Activated CD4-positive, alpha-beta T cell treated with anti-CD3 and anti-CD28 coated beads, Interleukin-2, amount 50 U/mL, for 1 hour (primary cell): ENCODE measurements around the gene HRK.

ENCODE experiments used
- DNase-seq: peaks from one replicate; pipeline ENCODE4 v3.0.0-alpha.2; 2020

The HRK gene

GRCh38 chr12:116864371-116865160, 16.7 kb downstream of the HRK start:
- DNase-seq = no peak

GRCh38 chr12:116863275-116863767, 17.9 kb downstream of the HRK start:
- DNase-seq = no peak

GRCh38 chr12:116862167-116862566, 19.1 kb downstream of the HRK start:
- DNase-seq = no peak

- peak; percentile 13 for DNase-seq
Measured at GRCh38 chr12:116861320-116861719, 19.9 kb downstream of the HRK start.

- no peak for DNase-seq
Measured at GRCh38 chr12:116860263-116860662, 21.0 kb downstream of the HRK start.

- no peak for DNase-seq
Measured at GRCh38 chr12:116859079-116859478, 22.2 kb downstream of the HRK start.

GRCh38 chr12:116856729-116857128, 24.5 kb downstream of the HRK start:
- no peak for DNase-seq

GRCh38 chr12:116855744-116856470, 25.3 kb downstream of the HRK start:
- DNase-seq = no peak

- DNase-seq = no peak
Measured at GRCh38 chr12:116853507-116853906, 27.7 kb downstream of the HRK start.

GRCh38 chr12:116852303-116852702, 28.9 kb downstream of the HRK start:
- DNase-seq = no peak

GRCh38 chr12:116849216-116849615, 32.0 kb downstream of the HRK start:
- no peak for DNase-seq

GRCh38 chr12:116843085-116843484, 38.2 kb downstream of the HRK start:
- no peak for DNase-seq

- DNase-seq = no peak
Measured at GRCh38 chr12:116839287-116839830, 41.9 kb downstream of the HRK start.

GRCh38 chr12:116838365-116838764, 42.9 kb downstream of the HRK start:
- no peak for DNase-seq

GRCh38 chr12:116837097-116837496, 44.1 kb downstream of the HRK start:
- no peak for DNase-seq

GRCh38 chr12:116835484-116835883, 45.8 kb downstream of the HRK start:
- DNase-seq = no peak

GRCh38 chr12:116833474-116833873, 47.8 kb downstream of the HRK start:
- DNase-seq = no peak

GRCh38 chr12:116832353-116832752, 48.9 kb downstream of the HRK start:
- DNase-seq = no peak

- DNase-seq = no peak
Measured at GRCh38 chr12:116827432-116827831, 53.8 kb downstream of the HRK start.

GRCh38 chr12:116821291-116821690, 60.0 kb downstream of the HRK start:
- no peak for DNase-seq

- no peak for DNase-seq
Measured at GRCh38 chr12:116820064-116820656, 61.1 kb downstream of the HRK start.

GRCh38 chr12:116818948-116819832, 62.1 kb downstream of the HRK start:
- DNase-seq = peak; percentile 91
